DND-41 (cell line): Measurements from ENCODE around the gene ACTA2.

Source experiments
- ATAC-seq: fragments of 200-7000 bp; cut with Tn5 transposase; 3 replicates; pipeline ENCODE4 v1.9.1; 2021; ENCODE audit warnings: low read depth; ENCODE audit not compliant: insufficient read depth
- DNase-seq: peaks from one replicate; pipeline ENCODE4 v3.0.0-alpha.2; 2020
- H2AFZ ChIP-seq: 2 replicates; pipeline ENCODE4 v1.6.0; 2012; ENCODE audit warnings: low read depth, low read length
- H3K27ac ChIP-seq: 2 replicates; pipeline ENCODE4 v1.5.1; 2012; ENCODE audit warnings: low read length, inconsistent platforms
- H3K27me3 ChIP-seq: fragments of 200-600 bp; sonication (generic); 2 replicates; pipeline ENCODE4 v1.6.0; 2012; ENCODE audit warnings: low read length, mild to moderate bottlenecking, inconsistent platforms; ENCODE audit not compliant: insufficient read depth, poor library complexity
- H3K36me3 ChIP-seq: 2 replicates; pipeline ENCODE4 v1.5.1; 2012; ENCODE audit warnings: low read length, inconsistent platforms; ENCODE audit not compliant: insufficient read depth
- H3K4me1 ChIP-seq: 2 replicates; pipeline ENCODE4 v1.5.1; 2012; ENCODE audit warnings: mild to moderate bottlenecking, low read length; ENCODE audit not compliant: insufficient read depth
- H3K4me2 ChIP-seq: 2 replicates; pipeline ENCODE4 v1.6.0; 2012; ENCODE audit warnings: mild to moderate bottlenecking, moderate library complexity, low read length, inconsistent platforms; ENCODE audit not compliant: insufficient read depth
- H3K4me3 ChIP-seq, 2 experiments: fragments of 200-600 bp in 1 of 2; shearing (Covaris generic) in 1 of 2; 2 replicates each; pipeline ENCODE4 v1.5.1; 2012 to 2016; ENCODE audit warnings: inconsistent platforms in 2 of 2, low read length in 2 of 2, mild to moderate bottlenecking in 2 of 2, low read depth in 1 of 2, moderate library complexity in 1 of 2
- H3K79me2 ChIP-seq: 2 replicates; pipeline ENCODE4 v1.6.0; 2012; ENCODE audit warnings: low read length, inconsistent platforms; ENCODE audit not compliant: insufficient read depth
- H3K9ac ChIP-seq: 2 replicates; pipeline ENCODE4 v1.6.0; 2012; ENCODE audit warnings: low read depth, mild to moderate bottlenecking, inconsistent platforms, low read length, moderate library complexity
- H3K9me3 ChIP-seq: 2 replicates; pipeline ENCODE4 v1.5.1; 2012; ENCODE audit warnings: low read length, moderate library complexity, mild to moderate bottlenecking, inconsistent platforms; ENCODE audit not compliant: insufficient read depth, severe bottlenecking
- H4K20me1 ChIP-seq: 2 replicates; pipeline ENCODE4 v1.6.0; 2012; ENCODE audit warnings: low read length; ENCODE audit not compliant: insufficient read depth
- CTCF ChIP-seq: IDR thresholded peaks from 2 replicates; pipeline ENCODE4 v1.5.1; 2012; ENCODE audit warnings: borderline replicate concordance, low read length, moderate library complexity, mild to moderate bottlenecking; ENCODE audit not compliant: poor library complexity, severe bottlenecking; ENCODE audit errors: extremely low read depth
- EZH2 ChIP-seq: IDR thresholded peaks from 3 replicates; pipeline ENCODE4 v1.6.1; 2012; ENCODE audit warnings: borderline replicate concordance, low read depth, mild to moderate bottlenecking, moderate library complexity, low read length, inconsistent platforms; ENCODE audit not compliant: severe bottlenecking

Gene ACTA2

GRCh38 chr10:88906921-88907320 is 45.7 kb downstream of the ACTA2 start:
- ATAC-seq (no peak), DNase-seq (no peak)
- no peak overlapping the region for H3K9ac ChIP-seq
- TF ChIP-seq CTCF = no peak
- no peak for TF ChIP-seq EZH2
- no peaks in the 10 kb centered on the region for H3K79me2 ChIP-seq
- no peak overlapping the region for H3K27ac ChIP-seq
- no peaks in the 10 kb centered on the region for H3K9me3 ChIP-seq
- H3K27me3 ChIP-seq = no peaks in the 10 kb centered on the region
- H3K4me2 ChIP-seq = no peak overlapping the region
- H3K4me1 ChIP-seq = no peaks in the 10 kb centered on the region
- peaks cover 87% of the 10 kb centered on the region for H3K36me3 ChIP-seq
- no peak overlapping the region for H3K4me3 ChIP-seq
- no peaks in the 10 kb centered on the region for H4K20me1 ChIP-seq
- H2AFZ ChIP-seq = no peak overlapping the region

DNA sequence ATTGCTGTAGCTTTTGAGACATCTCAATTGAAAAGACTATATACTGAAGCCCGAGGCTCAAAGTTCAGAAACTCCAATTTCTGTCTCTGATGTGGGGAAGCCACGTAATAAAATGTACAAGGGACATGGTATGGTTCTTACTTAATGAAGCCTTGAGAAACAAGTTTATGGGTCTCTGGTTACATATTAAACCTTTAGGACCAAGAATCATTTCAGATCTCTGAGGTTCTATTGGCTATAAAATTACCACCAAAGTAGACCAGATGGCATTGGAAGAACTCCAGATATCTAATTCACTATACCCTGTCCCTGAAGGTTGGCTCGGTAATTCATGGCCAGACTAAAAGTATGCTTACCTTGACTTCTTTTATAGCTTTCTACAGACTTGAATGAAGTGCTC is 48.9 kb downstream of the ACTA2 start:
- H4K20me1 ChIP-seq = no peaks in the 10 kb centered on the region
- ATAC-seq (no peak), DNase-seq (no peak)
- H3K4me3 ChIP-seq = no peak overlapping the region
- H3K36me3 ChIP-seq = peaks cover 85% of the 10 kb centered on the region
- no peak overlapping the region for H3K27ac ChIP-seq
- H3K27me3 ChIP-seq = no peaks in the 10 kb centered on the region
- no peaks in the 10 kb centered on the region for H3K9me3 ChIP-seq
- H2AFZ ChIP-seq = no peak overlapping the region
- H3K4me1 ChIP-seq = no peaks in the 10 kb centered on the region
- H3K79me2 ChIP-seq = peaks cover 9% of the 10 kb centered on the region
- TF ChIP-seq EZH2 = no peak
- TF ChIP-seq CTCF = no peak
- no peak overlapping the region for H3K4me2 ChIP-seq
- no peak overlapping the region for H3K9ac ChIP-seq

DNA sequence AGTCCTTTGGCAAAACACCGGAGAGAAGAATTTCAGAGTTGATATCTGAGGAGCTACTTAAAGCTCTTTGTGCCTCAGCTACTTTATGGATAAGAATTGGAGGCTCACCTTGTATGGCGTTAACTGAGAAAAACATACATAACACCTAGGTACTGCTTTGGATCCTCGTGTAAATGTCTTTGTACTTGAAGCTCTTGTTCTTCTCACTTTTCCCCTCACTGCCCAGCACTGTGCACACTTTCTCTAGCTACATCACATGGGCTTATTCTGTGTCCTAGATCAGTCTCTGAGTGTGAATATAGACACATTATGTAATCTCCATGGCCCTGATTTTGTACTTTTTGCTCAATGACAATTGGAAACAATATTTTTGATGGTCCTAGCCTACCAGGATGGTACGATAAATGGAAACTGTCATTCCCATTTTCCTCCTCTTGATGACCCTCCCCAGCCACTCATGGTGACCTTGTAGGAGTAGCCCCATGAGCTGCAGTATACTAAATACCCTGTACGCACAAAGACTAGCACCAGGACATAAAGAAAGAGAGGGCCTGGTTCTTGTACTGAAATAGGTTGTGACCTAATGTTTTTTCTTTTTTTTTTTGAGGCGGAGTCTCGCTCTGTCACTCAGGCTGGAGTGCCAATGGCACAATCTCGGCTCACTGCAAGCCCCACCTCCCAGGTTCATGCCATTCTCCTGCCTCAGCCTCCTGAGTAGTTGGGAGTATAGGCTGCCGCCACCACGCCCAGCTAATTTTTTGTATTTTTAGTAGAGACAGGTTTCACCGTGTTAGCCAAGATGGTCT is 50.4 kb downstream of the ACTA2 start:
- Histone ChIP-seq H3K36me3 (peaks cover 72% of the 10 kb centered on the region), H3K4me3 (no peak overlapping the region), H3K79me2 (peaks cover 22% of the 10 kb centered on the region), H4K20me1 (0 out of 2 replicates have a peak, but pooled peaks cover 4% of the 10 kb centered on the region), H3K27ac (no peak overlapping the region), H3K4me1 (no peaks in the 10 kb centered on the region), H3K27me3 (no peaks in the 10 kb centered on the region), H2AFZ (no peak overlapping the region), H3K9me3 (no peaks in the 10 kb centered on the region), H3K9ac (no peak overlapping the region), H3K4me2 (no peak overlapping the region)
- ATAC-seq (no peak), DNase-seq (no peak)
- TF ChIP-seq CTCF (no peak), EZH2 (no peak)
